PC-9 (cell line): ENCODE results near the gene BCKDK. TPM values are rescaled to one million over a fixed set of nuclear protein-coding genes. Genes with fewer than 3 reads are reported as not detected.

Source experiments
- BruUV-seq: library from RNA; stranded (reverse); fragments of 400-500 nt; replicated peaks from 2 replicates; lab custom pipeline; 2021; lab: Mats Ljungman, UMichigan
- CTCF ChIA-PET: fragments of 300-600 bp; sonication (Branson Sonifier 250); formaldehyde crosslinking; loops from one replicate; lab custom pipeline; 2022; ENCODE audit warnings: antibody characterized with exemption; lab: Charles Lee
- POLR2A ChIA-PET: fragments of 300-600 bp; sonication (Branson Sonifier 250); formaldehyde crosslinking; loops from one replicate; lab custom pipeline; 2022; ENCODE audit warnings: antibody characterized with exemption; ENCODE audit not compliant: unreplicated experiment; lab: Charles Lee
- DNase-seq, 2 experiments: peaks; one replicate each; pipeline versions ENCODE4 v3.0.0 to v3.0.0-alpha.2; 2015 to 2022; ENCODE audit warnings: mixed read lengths in 1 of 2
- H2AFZ ChIP-seq: fragments of 200-600 bp; sonication (generic); 2 replicates; pipeline ENCODE4 v1.8.1; 2017; ENCODE audit warnings: antibody characterized with exemption
- H3F3A ChIP-seq: fragments of 200-600 bp; sonication (generic); 2 replicates; pipeline ENCODE4 v1.8.1; 2017; ENCODE audit warnings: antibody characterized with exemption, mild to moderate bottlenecking, low read depth; ENCODE audit not compliant: insufficient read depth
- H3K27ac ChIP-seq: fragments of 200-600 bp; sonication (generic); 2 replicates; pipeline ENCODE4 v1.6.1; 2016; ENCODE audit warnings: mixed run types
- H3K27me3 ChIP-seq: fragments of 200-600 bp; sonication (generic); 2 replicates; pipeline ENCODE4 v1.6.1; 2016; ENCODE audit warnings: low read depth, mixed run types; ENCODE audit not compliant: insufficient read depth
- H3K36me3 ChIP-seq: fragments of 200-600 bp; sonication (generic); 2 replicates; pipeline ENCODE4 v1.6.1; 2016; ENCODE audit warnings: low read depth, mixed run types
- H3K4me1 ChIP-seq: fragments of 200-600 bp; sonication (generic); replicated peaks from 2 replicates; pipeline ENCODE4 v1.6.1; 2016; ENCODE audit warnings: mixed run types; ENCODE audit not compliant: insufficient read depth
- H3K4me2 ChIP-seq: fragments of 200-600 bp; sonication (generic); 2 replicates; pipeline ENCODE4 v1.6.1; 2017; ENCODE audit warnings: mixed run types
- H3K4me3 ChIP-seq: fragments of 200-600 bp; sonication (generic); 2 replicates; pipeline ENCODE4 v1.6.1; 2016; ENCODE audit warnings: mixed run types
- H3K79me2 ChIP-seq: fragments of 200-600 bp; sonication (generic); 2 replicates; pipeline ENCODE4 v1.6.1; 2017; ENCODE audit warnings: low read depth, mixed run types
- H3K9me2 ChIP-seq: fragments of 200-600 bp; sonication (generic); 2 replicates; pipeline ENCODE4 v1.8.1; 2017; ENCODE audit warnings: mild to moderate bottlenecking; ENCODE audit not compliant: insufficient read depth
- H3K9me3 ChIP-seq: fragments of 200-600 bp; sonication (generic); 2 replicates; pipeline ENCODE4 v1.8.1; 2016; ENCODE audit warnings: low read depth; ENCODE audit not compliant: insufficient read depth
- H4K20me1 ChIP-seq: fragments of 200-600 bp; sonication (generic); 2 replicates; pipeline ENCODE4 v1.8.1; 2017; ENCODE audit not compliant: insufficient read depth
- CTCF ChIP-seq: fragments of 200-600 bp; sonication (generic); conservative IDR thresholded peaks from 2 replicates; pipeline ENCODE4 v1.6.1; 2017; ENCODE audit warnings: mixed run types, antibody characterized with exemption, mild to moderate bottlenecking, moderate library complexity
- EZH2 ChIP-seq: fragments of 200-600 bp; sonication (generic); IDR thresholded peaks from 2 replicates; pipeline ENCODE4 v1.8.0; 2017; ENCODE audit warnings: antibody characterized with exemption, low read depth
- intact Hi-C: fragments of 100-400 bp; cut with micrococcal nuclease; formaldehyde crosslinking; loops from one replicate; pipeline ENCODE4 v1.10.0; 2022; ENCODE audit not compliant: unreplicated experiment
- total RNA-seq: library from RNA; stranded (reverse); gene quantifications from 2 replicates; pipeline ENCODE4 v1.2.3, GENCODE V29; 2021

Gene BCKDK
- total RNA-seq, 1 experiment from 2014 or later: 41.5 TPM

- no TSS peak for BruUV-seq
- TF ChIP-seq CTCF: no peak
- no peak for TF ChIP-seq EZH2
- Histone ChIP-seq H3K9me3 (no peaks in the 10 kb centered on the region), H3K27ac (no peak overlapping the region), H2AFZ (no peak overlapping the region), H4K20me1 (no peaks in the 10 kb centered on the region), H3K9me2 (no peaks in the 10 kb centered on the region), H3K4me1 (0 out of 2 replicates have a peak, but pooled peaks cover 3% of the 10 kb centered on the region), H3K36me3 (no peaks in the 10 kb centered on the region), H3K4me3 (peak overlapping the region; percentile 71; the same call in 1 of the 2 replicates), H3F3A (peaks cover 20% of the 10 kb centered on the region), H3K4me2 (peak overlapping the region; percentile 90), H3K27me3 (no peaks in the 10 kb centered on the region), H3K79me2 (peaks cover 4% of the 10 kb centered on the region; the same call in 1 of the 2 replicates)
- peak in 1 of 2 experiments; percentile 28 for DNase-seq
- CTCF ChIA-PET: interaction anchor here (1.1 to 1.5 kb wide), 2 partner anchors 108 kb away, joined by 3 to 5 read pairs; partner anchors contain the start of gene HSD3B7
- intact Hi-C loops: loop anchor here (10.0 kb wide), 1 partner anchor 292 kb away; no protein-coding TSS in a partner anchor
- POLR2A ChIA-PET: no interaction called here
These were observed 15.0 kb upstream of the BCKDK start for GRCh38 chr16:31093132-31093703.

- no peaks in the 10 kb centered on the region for H3K27me3 ChIP-seq
- H3K4me2 ChIP-seq: peak overlapping the region; percentile 90
- no TSS peak for BruUV-seq
- H3K4me1 ChIP-seq: 0 out of 2 replicates have a peak, but pooled peaks cover 3% of the 10 kb centered on the region
- no peak for TF ChIP-seq CTCF
- no peak for TF ChIP-seq EZH2
- no peaks in the 10 kb centered on the region for H3K9me3 ChIP-seq
- ChIA-PET POLR2A (interaction anchor here (0.8 kb wide), 1 partner anchor 24 kb away, joined by 5 read pairs; the partner anchor contains the start of gene KAT8), CTCF (interaction anchor here (1.5 kb wide), 1 partner anchor 109 kb away, joined by 5 read pairs; the partner anchor contains the start of gene HSD3B7)
- H3K9me2 ChIP-seq: no peaks in the 10 kb centered on the region
- H3K36me3 ChIP-seq: no peaks in the 10 kb centered on the region
- peak overlapping the region; percentile 71 for H3K4me3 ChIP-seq
- peaks cover 24% of the 10 kb centered on the region for H3F3A ChIP-seq
- intact Hi-C loops: loop anchor here (1.0 to 10.0 kb wide), 5 partner anchors 23 to 291 kb away; partner anchors contain the start of genes HSD3B7, KAT8 and STX4
- peaks cover 4% of the 10 kb centered on the region; the same call in 1 of the 2 replicates for H3K79me2 ChIP-seq
- H4K20me1 ChIP-seq: no peaks in the 10 kb centered on the region
- peak in 1 of 2 experiments; percentile 26 for DNase-seq
- H3K27ac ChIP-seq: peak overlapping the region; percentile 35
- peak overlapping the region; percentile 97 for H2AFZ ChIP-seq
These were observed 14.1 kb upstream of the BCKDK start for GRCh38 chr16:31094088-31094423.

GRCh38 chr16:31094424-31095120 is 13.6 kb upstream of the BCKDK start, which contains the start of gene VKORC1:
Gene VKORC1, minus strand, starts transcription at chr16:31094797. Its CDS starts 68 bp downstream, at chr16:31094729.
- peak; percentile 97 to 99 for DNase-seq
- no TSS peak for BruUV-seq
- peak within 1 kb of the TSS; percentile 71 for H3K4me3 ChIP-seq
- ChIA-PET POLR2A (interaction anchor here (0.8 kb wide), 1 partner anchor 23 kb away, joined by 5 read pairs; the partner anchor contains the start of gene KAT8), CTCF (interaction anchor here (0.7 to 1.5 kb wide), 2 partner anchors 63 to 109 kb away, joined by 4 to 5 read pairs; partner anchors contain the start of gene HSD3B7)
- peaks cover 24% of the 10 kb centered on the region for H3F3A ChIP-seq
- 0 out of 2 replicates have a peak, but pooled peaks cover 3% of the 10 kb centered on the region for H3K4me1 ChIP-seq
- no peaks in the 10 kb centered on the region for H3K9me2 ChIP-seq
- H3K4me2 ChIP-seq: peak within 1 kb of the TSS; percentile 90
- H3K27ac ChIP-seq: peak within 1 kb of the TSS; percentile 35
- intact Hi-C loops: loop anchor here (1.0 to 10.0 kb wide), 5 partner anchors 23 to 290 kb away; partner anchors contain the start of genes HSD3B7, KAT8 and STX4
- no peaks in the 10 kb centered on the region for H3K36me3 ChIP-seq
- no peaks in the 10 kb centered on the region for H3K27me3 ChIP-seq
- no peaks in the 10 kb centered on the region for H3K9me3 ChIP-seq
- no peaks in the 10 kb centered on the region for H4K20me1 ChIP-seq
- TF ChIP-seq EZH2 (no peak), CTCF (no peak)
- peak within 1 kb of the TSS; percentile 97 for H2AFZ ChIP-seq
- H3K79me2 ChIP-seq: peaks cover 4% of the 10 kb centered on the region; the same call in 1 of the 2 replicates
